Activated gamma-delta T cell treated with Interleukin-2 at 50 U/mL for 16 hours (primary cell): ENCODE results near the gene ZBTB20.

Source experiments
- DNase-seq: peaks from one replicate; pipeline ENCODE4 v3.0.0-alpha.2; 2020

ZBTB20 gene

DNA sequence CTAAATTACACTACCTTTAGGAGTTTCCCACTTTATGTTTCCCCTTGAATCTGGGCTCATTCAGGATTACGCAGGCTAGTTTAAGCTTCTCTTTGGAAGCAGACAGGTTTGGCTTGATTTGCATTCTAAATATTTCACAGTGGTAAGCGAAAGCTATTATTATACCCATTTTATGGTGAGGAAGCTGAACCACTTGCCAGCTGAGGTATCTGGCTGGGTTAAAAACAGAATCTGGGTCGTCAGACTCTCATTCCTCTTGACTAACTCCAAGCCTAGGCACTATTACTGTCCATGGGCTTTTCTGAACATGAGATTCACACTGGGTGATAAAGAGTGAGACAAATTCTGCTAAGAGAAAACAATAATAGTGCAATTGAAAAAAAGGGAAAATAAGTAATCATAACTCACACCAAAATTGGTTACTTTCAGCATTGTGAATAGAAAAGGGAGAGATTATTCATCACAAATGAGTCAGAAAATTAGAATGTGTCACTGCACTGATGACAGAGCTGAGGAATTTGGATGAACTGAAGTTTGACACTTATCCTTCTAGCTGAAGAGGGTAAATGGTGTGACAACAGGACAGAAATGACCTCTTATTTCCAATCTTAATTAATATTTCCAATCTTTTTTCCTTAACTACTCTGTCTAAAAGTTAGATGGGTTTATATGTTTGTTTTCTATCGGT lies 642.0 kb downstream of the ZBTB20 start:
- DNase-seq = no peak

DNA sequence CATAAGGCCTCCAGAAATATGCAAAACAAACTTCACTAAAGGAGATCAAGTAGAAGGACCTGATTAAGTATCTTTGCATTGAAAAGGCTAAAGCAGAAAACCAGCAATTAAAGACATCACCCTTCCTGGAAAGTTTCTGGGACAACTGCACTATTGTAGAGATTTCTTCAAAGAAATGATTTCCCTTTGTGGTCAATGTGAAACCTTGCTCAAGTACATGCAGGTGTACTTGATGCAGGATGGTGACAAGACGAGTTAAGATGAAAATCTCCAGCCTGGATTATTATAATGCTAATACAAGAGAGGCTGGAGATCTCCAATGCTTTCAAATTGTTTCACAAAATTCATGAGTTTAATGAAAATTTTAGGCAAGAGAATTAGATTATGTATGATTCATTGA lies 644.9 kb downstream of the ZBTB20 start:
- DNase-seq = no peak

DNA sequence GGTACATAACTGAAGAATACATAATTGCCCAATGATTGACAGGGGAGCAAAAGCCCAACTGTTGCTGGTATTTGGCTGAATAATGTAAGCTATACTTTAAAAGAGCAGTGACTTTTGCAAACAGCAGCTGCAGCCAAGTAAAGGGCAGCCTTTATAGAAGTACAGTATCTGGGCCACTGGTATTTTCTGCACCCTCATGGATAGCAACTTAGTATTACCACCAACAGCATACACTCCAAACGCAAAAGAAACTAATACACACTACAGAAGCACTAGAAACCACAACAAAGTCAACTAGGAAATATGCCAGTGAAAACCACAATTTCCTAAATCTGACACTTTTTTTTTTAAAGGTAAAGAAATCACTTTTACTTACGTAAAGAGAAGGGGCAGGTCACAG lies 647.1 kb downstream of the ZBTB20 start:
- DNase-seq = no peak

DNA sequence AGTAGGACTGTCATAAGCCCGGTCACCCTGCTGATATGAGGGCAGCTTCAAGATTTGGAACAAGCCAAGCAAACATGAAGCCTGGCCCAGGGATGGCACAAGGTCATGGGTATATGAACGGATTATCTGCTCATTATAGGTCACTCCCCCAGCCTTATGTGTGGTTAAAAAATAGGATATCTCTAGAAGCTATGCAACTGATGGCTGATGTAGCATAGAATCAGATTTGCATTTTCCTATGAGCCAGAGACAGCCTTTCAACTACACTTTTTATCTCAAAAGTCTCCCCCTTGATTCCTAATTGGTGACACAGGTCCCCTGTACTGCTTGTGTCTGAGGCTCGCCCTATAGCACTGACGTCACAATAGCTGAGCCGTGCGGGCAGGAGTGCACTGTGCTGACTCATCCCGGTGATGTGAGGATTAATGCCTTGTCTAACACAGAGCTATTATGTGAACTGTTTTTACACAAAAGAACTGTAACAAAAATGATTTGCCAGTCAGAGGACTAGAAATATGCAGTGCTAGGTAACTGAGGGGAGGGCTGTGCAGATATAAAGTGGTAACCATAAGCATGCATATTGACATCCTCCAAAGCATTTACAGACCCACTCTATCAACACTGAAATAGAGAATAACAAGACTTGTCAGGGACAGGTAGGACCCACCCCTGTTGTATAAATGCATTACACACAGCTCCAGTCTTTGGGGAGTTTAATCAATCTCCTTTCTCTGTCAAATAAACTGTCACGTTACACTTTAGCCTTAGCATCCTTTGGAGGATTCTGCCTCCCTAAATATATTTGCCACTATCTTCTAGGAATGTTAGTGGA lies 648.3 kb downstream of the ZBTB20 start:
- no peak for DNase-seq

GRCh38 chr3:114496874-114497273 lies 650.2 kb downstream of the ZBTB20 start:
- DNase-seq = no peak

DNA sequence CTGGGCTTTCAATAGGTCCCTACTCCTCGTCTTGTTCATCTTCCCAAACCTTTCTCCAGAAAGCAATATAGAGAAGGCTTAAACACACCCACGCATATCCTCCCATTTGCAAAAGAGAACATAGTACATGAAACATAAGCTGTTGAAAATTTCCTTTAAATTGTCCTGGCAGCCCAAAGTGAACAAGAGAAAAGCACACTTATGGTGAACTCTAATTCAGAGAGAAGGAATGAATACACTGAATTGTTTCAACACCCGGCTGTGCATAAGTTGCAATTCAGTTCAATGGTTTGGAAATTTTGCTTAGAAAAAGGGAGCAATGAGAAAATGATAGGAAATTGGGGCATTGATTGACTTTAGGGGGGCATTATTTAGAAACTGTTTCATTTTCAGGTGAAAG lies 650.6 kb downstream of the ZBTB20 start:
- DNase-seq = no peak

- no peak for DNase-seq
Observed at GRCh38 chr3:114496021-114496434, 651.1 kb downstream of the ZBTB20 start.

- no peak for DNase-seq
Observed at GRCh38 chr3:114494498-114494897, 652.6 kb downstream of the ZBTB20 start.

GRCh38 chr3:114490829-114491228 lies 656.3 kb downstream of the ZBTB20 start:
- DNase-seq = no peak

- no peak for DNase-seq
Observed at GRCh38 chr3:114487502-114487901, 659.6 kb downstream of the ZBTB20 start.

GRCh38 chr3:114484919-114485318 lies 662.2 kb downstream of the ZBTB20 start:
- DNase-seq = no peak

- DNase-seq = no peak
Observed at GRCh38 chr3:114481113-114481512, 666.0 kb downstream of the ZBTB20 start.

GRCh38 chr3:114480442-114480841 lies 666.6 kb downstream of the ZBTB20 start:
- no peak for DNase-seq

DNA sequence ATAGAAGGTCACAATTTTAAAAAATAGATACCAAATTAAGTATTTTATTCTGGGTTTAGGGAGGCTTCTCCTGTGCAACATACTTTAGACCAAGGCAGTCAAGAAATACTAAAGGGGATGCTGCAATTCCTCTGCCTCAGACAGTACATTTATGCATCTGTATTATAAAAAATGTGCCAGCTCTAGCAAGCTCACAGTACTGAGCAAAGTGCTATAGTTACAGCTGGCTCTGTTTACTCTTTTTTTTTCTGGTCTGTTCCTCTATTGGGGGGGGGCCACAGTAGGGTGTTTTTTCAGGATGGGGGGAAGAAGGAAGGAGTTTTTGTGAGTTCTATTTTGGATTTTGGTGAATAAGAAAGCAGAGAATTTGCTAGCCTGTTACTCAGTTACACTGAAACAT lies 668.3 kb downstream of the ZBTB20 start:
- no peak for DNase-seq

DNA sequence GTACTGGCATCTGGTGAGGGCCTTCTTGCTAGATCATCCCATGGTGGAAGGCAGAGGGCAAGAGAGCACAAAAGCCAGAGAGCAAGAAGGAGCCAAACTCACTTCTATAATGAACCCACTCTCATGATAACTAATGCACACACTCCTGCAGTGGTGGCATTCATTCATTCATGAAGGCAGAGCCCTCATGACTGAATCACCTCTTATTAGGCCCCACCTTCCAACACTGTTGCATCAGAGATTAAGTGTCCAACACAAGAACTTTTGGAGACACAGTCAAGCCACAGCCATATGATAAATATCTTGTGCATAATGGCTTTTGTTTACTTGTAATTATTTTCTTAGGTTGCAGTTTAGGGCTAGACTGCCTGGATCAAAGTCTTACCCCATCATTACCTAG lies 670.6 kb downstream of the ZBTB20 start:
- DNase-seq = no peak

DNA sequence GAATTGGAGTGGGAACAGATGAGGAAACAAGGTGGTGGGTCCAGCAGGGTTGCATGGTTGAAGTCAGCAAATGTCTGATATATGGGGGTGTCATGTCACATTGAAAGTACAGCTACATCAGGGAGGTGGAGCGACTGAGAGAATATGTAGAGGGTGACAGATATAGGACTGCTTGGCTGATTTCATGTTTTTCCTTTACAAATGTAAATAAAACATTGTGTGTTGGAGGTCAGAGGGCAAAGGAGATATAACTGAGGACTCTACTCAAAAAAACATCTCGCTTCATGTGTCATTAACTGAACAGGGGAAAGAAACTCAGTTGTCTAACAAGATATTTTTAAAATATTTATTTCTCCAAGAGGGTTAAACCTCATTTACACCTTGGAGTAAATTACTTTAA lies 675.6 kb downstream of the ZBTB20 start:
- no peak for DNase-seq

GRCh38 chr3:114469070-114469469 lies 678.0 kb downstream of the ZBTB20 start:
- no peak for DNase-seq

DNA sequence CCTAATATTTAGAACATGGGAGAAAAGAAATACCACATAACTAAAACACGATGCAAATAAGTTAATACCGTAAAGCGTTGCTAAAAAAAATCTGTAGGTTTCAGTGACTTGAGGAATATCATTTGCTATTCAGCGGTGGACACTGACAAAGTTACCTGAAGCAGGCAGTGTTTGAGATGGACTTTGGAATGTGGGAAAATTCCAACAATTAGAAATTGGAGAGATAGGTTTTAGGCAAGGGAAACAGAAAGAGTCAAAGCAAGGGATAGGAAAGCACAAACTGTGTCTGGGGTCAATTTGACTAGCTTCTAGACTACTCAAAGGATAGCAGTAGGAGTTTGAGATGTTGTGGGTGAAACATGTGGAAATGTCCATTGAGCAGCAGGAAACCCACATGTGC lies 680.3 kb downstream of the ZBTB20 start:
- no peak for DNase-seq

DNA sequence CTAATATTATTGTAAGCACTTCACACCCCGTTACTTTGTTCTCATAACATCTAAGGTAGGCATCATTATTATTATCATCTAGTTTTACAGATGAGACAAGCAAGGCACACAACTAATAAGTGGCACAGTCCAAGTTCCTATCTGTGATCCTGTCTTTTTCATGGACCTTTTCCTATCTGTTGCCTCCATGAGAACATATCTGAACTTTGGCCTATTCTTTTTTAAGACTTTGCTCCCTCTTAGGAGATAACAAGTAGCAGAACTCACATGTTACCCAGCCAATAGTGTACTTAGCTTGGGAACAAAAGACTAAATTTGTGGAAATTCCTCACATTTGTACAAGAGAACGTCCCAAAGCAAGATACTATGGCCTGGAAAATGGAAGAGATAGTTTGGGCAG lies 680.8 kb downstream of the ZBTB20 start:
- no peak for DNase-seq

- no peak for DNase-seq
Observed at GRCh38 chr3:114464548-114464947, 682.5 kb downstream of the ZBTB20 start.

DNA sequence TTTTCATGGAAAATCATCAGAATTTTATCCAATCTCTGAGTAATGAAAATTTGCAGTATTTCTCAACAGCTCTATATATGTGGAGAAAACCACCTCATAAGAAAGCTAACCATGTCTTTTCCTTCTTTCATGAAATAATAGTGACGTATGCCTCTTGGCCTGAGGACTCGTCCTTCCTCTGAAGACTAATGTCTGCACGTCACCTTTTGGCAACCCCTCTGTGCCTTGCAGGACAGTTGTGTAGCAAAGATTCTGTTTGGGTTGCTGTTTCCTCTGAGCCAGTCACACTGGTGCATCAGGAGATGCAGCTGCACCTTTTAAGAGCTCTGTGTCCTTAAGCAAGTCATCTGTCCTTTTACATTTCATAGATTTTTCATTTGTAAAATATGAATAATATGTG lies 684.3 kb downstream of the ZBTB20 start:
- no peak for DNase-seq

DNA sequence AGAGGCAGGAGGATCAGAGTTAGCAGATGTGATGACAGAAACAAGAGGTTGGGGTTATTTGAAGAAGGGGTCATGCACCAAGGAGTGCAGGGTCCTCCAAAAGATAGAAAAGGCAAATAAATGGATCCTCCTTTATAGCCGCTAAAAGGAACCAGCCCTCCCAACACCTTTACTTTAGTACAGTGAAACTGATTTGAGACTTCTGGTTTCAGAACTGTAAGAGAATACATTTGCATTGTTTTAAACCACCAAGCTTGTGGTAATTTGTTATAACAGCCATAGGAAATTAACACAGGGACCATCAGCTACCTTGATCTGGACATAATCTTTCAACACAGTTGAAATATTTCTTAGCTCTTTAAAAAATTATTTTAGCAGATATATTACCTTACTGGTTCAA lies 686.6 kb downstream of the ZBTB20 start:
- DNase-seq = no peak

DNA sequence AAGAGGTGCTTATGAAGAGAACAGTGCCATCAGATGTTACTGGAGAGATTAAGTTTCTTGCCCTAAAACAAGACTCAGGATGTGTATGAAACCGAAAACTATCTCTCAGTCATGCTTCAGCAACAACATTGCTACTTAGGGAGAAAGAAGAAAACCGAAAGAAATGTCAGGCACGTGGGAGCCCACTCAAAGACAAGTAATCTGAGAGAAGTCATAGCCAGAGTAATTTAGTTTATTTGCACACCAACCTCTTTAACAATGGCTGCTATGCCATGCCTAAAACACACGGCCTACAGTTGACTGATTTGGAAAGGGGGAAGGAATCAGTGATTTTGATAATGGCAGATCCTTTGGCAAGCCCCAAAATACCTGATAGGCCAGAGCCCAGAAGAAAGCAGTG lies 690.3 kb downstream of the ZBTB20 start:
- DNase-seq = no peak

DNA sequence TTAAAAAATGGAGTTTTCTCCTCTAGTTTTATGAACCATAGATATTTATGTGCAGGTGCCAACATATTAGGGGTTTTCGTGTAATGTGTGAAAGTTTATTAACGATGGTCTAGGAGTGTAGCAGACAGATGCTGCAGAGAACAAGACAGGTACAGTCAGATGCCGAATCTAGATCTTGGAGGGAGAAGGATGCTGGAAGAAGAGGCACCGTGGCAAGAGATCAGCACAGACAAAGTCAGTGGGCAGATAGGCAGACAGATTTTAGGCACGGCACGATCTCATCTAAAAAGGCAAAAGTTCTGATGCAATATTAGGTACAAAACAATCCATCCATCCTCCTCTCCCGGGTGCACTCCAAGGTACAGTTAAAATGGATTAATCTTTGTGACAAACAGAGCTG lies 691.7 kb downstream of the ZBTB20 start:
- DNase-seq = no peak
